K562 (cell line): ENCODE results near the gene PRELID3B. TPM values are rescaled to one million over a fixed set of nuclear protein-coding genes. Genes with fewer than 3 reads are reported as not detected.

Source experiments
- ATAC-seq: fragments of 200-7000 bp; cut with Tn5 transposase; 3 replicates; pipeline ENCODE4 v1.9.1; 2020; ENCODE audit warnings: moderate library complexity
- BruUV-seq: library from RNA; stranded (reverse); fragments of 400-500 nt; replicated peaks from 2 replicates; lab custom pipeline; 2021; lab: Mats Ljungman, UMichigan
- CTCF ChIA-PET: fragments of 300-600 bp; formaldehyde crosslinking; extraction: SDS; loops from one replicate; lab custom pipeline; 2021; ENCODE audit warnings: low intra/inter-chr PET ratio; lab: Yijun Ruan, JAX
- POLR2A ChIA-PET: fragments of 300-600, 350-650 bp; sonication (Branson Sonifier 250); formaldehyde crosslinking; extraction: SDS; loops from one replicate; lab custom pipeline; 2021; ENCODE audit warnings: antibody characterized with exemption, inconsistent platforms; lab: Yijun Ruan, JAX
- DNase-seq, 4 experiments: peaks; one replicate each; pipeline versions ENCODE4 v3.0.0 to v3.0.0-alpha.2; 2011 to 2018; ENCODE audit warnings: low spot score in 3 of 4, mixed read lengths in 3 of 4; ENCODE audit errors: extremely low read depth in 1 of 4
- FAIRE-seq: peaks from 2 replicates; lab custom pipeline; 2011; peaks lifted over from hg19 to GRCh38; lab: Jason Lieb, UNC
- H2AFZ ChIP-seq: 2 replicates; pipeline ENCODE4 v1.6.0; 2011; ENCODE audit warnings: low read depth, low read length, control low read depth, inconsistent platforms
- H3K27ac ChIP-seq: fragments of 200-600 bp; 3 replicates; pipeline ENCODE4 v1.8.0; 2011; ENCODE audit warnings: low read depth, mild to moderate bottlenecking, control low read depth, inconsistent platforms, low read length, moderate library complexity, mixed read lengths; ENCODE audit errors: extremely low read depth
- H3K27me3 ChIP-seq, 2 experiments: fragments of 300-600 bp in 1 of 2; 2 replicates in 1 of 2; 3 replicates in 1 of 2; pipeline versions ENCODE4 v1.6.0 to v1.8.0; 2011; ENCODE audit warnings: inconsistent platforms in 2 of 2, low read length in 2 of 2, mild to moderate bottlenecking in 1 of 2, mixed read lengths in 1 of 2, moderate library complexity in 1 of 2; ENCODE audit not compliant: control insufficient read depth in 2 of 2, insufficient read depth in 2 of 2
- H3K36me3 ChIP-seq: fragments of 300-600 bp; 3 replicates; pipeline ENCODE4 v1.8.0; 2011; ENCODE audit warnings: mild to moderate bottlenecking, low read length, inconsistent platforms; ENCODE audit not compliant: control insufficient read depth, insufficient read depth
- H3K4me1 ChIP-seq, 2 experiments: fragments of 200-600 bp in 1 of 2; replicated peaks in 1 of 2; 2 replicates in 1 of 2; 3 replicates in 1 of 2; pipeline versions ENCODE4 v1.5.1 to v1.8.0; 2011; ENCODE audit warnings: inconsistent platforms in 2 of 2, low read length in 2 of 2, mild to moderate bottlenecking in 1 of 2, mixed read lengths in 1 of 2, moderate library complexity in 1 of 2; ENCODE audit not compliant: control insufficient read depth in 2 of 2, insufficient read depth in 2 of 2
- H3K4me2 ChIP-seq: 2 replicates; pipeline ENCODE4 v1.6.1; 2011; ENCODE audit warnings: low read length, control low read depth, inconsistent platforms, mixed read lengths; ENCODE audit not compliant: insufficient read depth
- H3K4me3 ChIP-seq: fragments of 200-600 bp; sonication (generic), shearing (Covaris generic); 2 replicates; pipeline ENCODE4 v1.5.1; 2016; ENCODE audit warnings: control low read depth, inconsistent platforms
- H3K79me2 ChIP-seq: fragments of 200-600 bp; 3 replicates; pipeline ENCODE4 v1.8.0; 2011; ENCODE audit warnings: low read length, inconsistent platforms; ENCODE audit not compliant: control insufficient read depth, insufficient read depth
- H3K9ac ChIP-seq, 2 experiments: 2 replicates each; pipeline versions ENCODE4 v1.6.0 to v1.6.1; 2011; ENCODE audit warnings: low read depth in 2 of 2, low read length in 2 of 2, control low read depth in 1 of 2, inconsistent platforms in 1 of 2, mild to moderate bottlenecking in 1 of 2, mixed read lengths in 1 of 2; ENCODE audit not compliant: insufficient read depth in 1 of 2
- H3K9me1 ChIP-seq: one replicate; pipeline ENCODE4 v1.6.0; 2011; ENCODE audit warnings: inconsistent platforms, mild to moderate bottlenecking, low read length, moderate library complexity; ENCODE audit not compliant: control insufficient read depth, insufficient read depth
- H3K9me3 ChIP-seq: replicated peaks from 2 replicates; pipeline ENCODE4 v1.5.1; 2011; ENCODE audit warnings: low read depth, low read length, inconsistent platforms; ENCODE audit not compliant: control insufficient read depth, insufficient read depth
- H4K20me1 ChIP-seq: replicated peaks from 2 replicates; pipeline ENCODE4 v1.6.1; 2011; ENCODE audit warnings: low read length, inconsistent platforms, mixed read lengths; ENCODE audit not compliant: control insufficient read depth, insufficient read depth
- CEBPZ ChIP-seq: fragments of 150-350 bp; IDR thresholded peaks from 2 replicates; pipeline ENCODE4 v1.6.1; 2014; ENCODE audit warnings: low read depth, mild to moderate bottlenecking, low read length, borderline replicate concordance
- FOXP4 ChIP-seq: sonication (generic); formaldehyde crosslinking; IDR thresholded peaks from 2 replicates; pipeline ENCODE4 v1.8.0; 2022; ENCODE audit warnings: mild to moderate bottlenecking, missing genetic modification reagents, borderline replicate concordance
- HEY1 ChIP-seq: fragments of 250-450 bp; sonication (Bioruptor Pico); IDR thresholded peaks from 2 replicates; pipeline ENCODE4 v1.5.0; 2020; ENCODE audit warnings: mild to moderate bottlenecking, moderate library complexity, borderline replicate concordance
- KHSRP ChIP-seq: fragments of 450-650 bp; IDR thresholded peaks from 2 replicates; pipeline ENCODE4 v1.6.1; 2017
- NELFE ChIP-seq: IDR thresholded peaks from 2 replicates; pipeline ENCODE4 v1.6.1; 2011; ENCODE audit warnings: mild to moderate bottlenecking; ENCODE audit not compliant: insufficient read depth, insufficient read length
- SMAD4 ChIP-seq: fragments of 250-450 bp; sonication (Bioruptor Pico); conservative IDR thresholded peaks from 2 replicates; pipeline ENCODE4 v1.8.0; 2021; ENCODE audit warnings: inconsistent platforms, mild to moderate bottlenecking, moderate library complexity
- USF1 ChIP-seq: sonication (generic); formaldehyde crosslinking; IDR thresholded peaks from 2 replicates; pipeline ENCODE4 v1.9.0; 2022; ENCODE audit warnings: mild to moderate bottlenecking, missing genetic modification reagents
- XRCC5 ChIP-seq: fragments of 200-400 bp; formaldehyde crosslinking; IDR thresholded peaks from 2 replicates; pipeline ENCODE4 v1.6.1; 2017; ENCODE audit warnings: low read depth, mild to moderate bottlenecking, low read length
- ZC3H11A ChIP-seq: IDR thresholded peaks from 2 replicates; pipeline ENCODE4 v1.6.1; 2012; ENCODE audit warnings: low read depth, low read length, improper control_type of control experiment
- ZNF444 ChIP-seq: fragments of 250-450 bp; sonication (Bioruptor Pico); IDR thresholded peaks from 2 replicates; pipeline ENCODE4 v1.4.0; 2020; ENCODE audit warnings: mild to moderate bottlenecking, moderate library complexity
- ZNF589 ChIP-seq: fragments of 200-800 bp; sonication (Bioruptor generic); IDR thresholded peaks from 2 replicates; pipeline ENCODE4 v1.6.1; 2016; ENCODE audit warnings: low read depth, missing genetic modification characterization, missing compliant biosample characterization
- ZNF766 ChIP-seq: fragments of 200-800 bp; sonication (Bioruptor generic); conservative IDR thresholded peaks from 2 replicates; pipeline ENCODE4 v1.6.1; 2016; ENCODE audit warnings: missing genetic modification characterization, missing compliant biosample characterization
- WGBS: fragments of 100-300 bp; shearing (Covaris generic); methylation state at CpG from one replicate; pipeline ENCODE4 v1.1.6; 2016; ENCODE audit warnings: low coverage, mixed read lengths; ENCODE audit not compliant: insufficient coverage; ENCODE audit errors: missing lambda C conversion rate; 5-methylcytosine and 5-hydroxymethylcytosine counted together
- in situ Hi-C: fragments of 300-500 bp; cut with MboI; formaldehyde crosslinking; loops from 4 replicates; pipeline ENCODE4 v1.15.0; 2018; ENCODE audit warnings: inconsistent platforms, mixed read lengths
- intact Hi-C: fragments of 100-400 bp; cut with micrococcal nuclease; formaldehyde crosslinking; loops from 2 replicates; pipeline ENCODE4 v1.14.2; 2022
- polyA plus RNA-seq, 8 experiments: library from polyadenylated mRNA; depleted of rRNA in 4 of 8; stranded (reverse) in 5 of 8; unstranded in 3 of 8; fragments of >200 nt; fragmentation: Nextera tagmentation in 2 of 8; fragmentation: Illumina TruSeq in 1 of 8; extraction: Ambion mirVana in 2 of 8; extraction: Trizol in 1 of 8; gene quantifications; 2 replicates each; pipeline versions ENCODE4 v1.2.1 to v1.2.3, GENCODE V29; 2011 to 2014; ENCODE audit warnings: inconsistent platforms in 1 of 8, missing spikeins in 1 of 8
- total RNA-seq, 7 experiments: library from RNA; depleted of rRNA in 6 of 7; stranded (reverse); fragments of >200 nt in 6 of 7; fragmentation: Illumina TruSeq in 2 of 7; extraction: Trizol in 2 of 7; gene quantifications; 2 replicates each; pipeline versions ENCODE4 v1.2.1 to v1.2.3, GENCODE V29; 2011 to 2021; ENCODE audit warnings: low replicate concordance in 1 of 7

PRELID3B gene
- total and polyA plus RNA-seq, 9 of the 15 experiments (the other 6 are each of a cell fraction or from before 2014, with no cell fraction given), result 77.0 to 186 (median 101) TPM

GRCh38 chr20:59013959-59014608 is 28.5 kb downstream of the PRELID3B start:
- no peak for DNase-seq
- CTCF ChIA-PET, result no interaction called here
- Histone ChIP-seq H3K4me2 (peak overlapping the region; percentile 44), H3K36me3 (peaks cover 3% of the 10 kb centered on the region; the same call in 1 of the 3 replicates), H4K20me1 (no peaks in the 10 kb centered on the region), H3K4me1 (peaks cover 83 to 89% of the 10 kb centered on the region in 2 experiments), H3K27ac (peak overlapping the region; percentile 27; the same call in 2 of the 3 replicates), H2AFZ (peak overlapping the region; percentile 54; the same call in 1 of the 2 replicates), H3K9me1 (no peaks in the 10 kb centered on the region), H3K9ac (peak overlapping the region; percentile 32; a peak in 3 of 4 replicates), H3K9me3 (no peaks in the 10 kb centered on the region), H3K4me3 (no peak overlapping the region), H3K79me2 (peaks cover 4% of the 10 kb centered on the region; the same call in 2 of the 3 replicates), H3K27me3 (no peaks in the 10 kb centered on the region)
- intact Hi-C loops (no loop called here), in situ Hi-C loops (no loop called here)
- ATAC-seq, result peak; percentile 2; the same call in 2 of the 3 replicates
- 11% methylated on average over 11 of the region's 13 CpGs for WGBS
- POLR2A ChIA-PET, result interaction anchor here (1.4 kb wide), 1 partner anchor 18 kb away, joined by 3 read pairs; the partner anchor contains the start of gene ATP5F1E
- no TSS peak for BruUV-seq
- FAIRE-seq, result peak; percentile 61
- TF ChIP-seq ZC3H11A (no peak), KHSRP (no peak), ZNF589 (CRISPR knock-in tag) (no peak), FOXP4 (CRISPR knock-in tag) (no peak), ZNF766 (peak; percentile 12; the same call in 1 of the 2 replicates), ZNF444 (CRISPR knock-in tag) (no peak), SMAD4 (CRISPR knock-in tag) (no peak), USF1 (CRISPR knock-in tag) (no peak), XRCC5 (no peak), CEBPZ (no peak), HEY1 (no peak), NELFE (no peak)
